Esophagus squamous epithelium (tissue), 4 donors: ENCODE measurements around the gene NEB.

ENCODE experiments used
- CTCF ChIP-seq, 6 experiments: fragments of 450-650 bp in 4 of 6; fragments of 200-600 bp in 2 of 6; sonication (generic) in 2 of 6; IDR thresholded peaks; one replicate each; pipeline ENCODE4 v1.5.1; 2016 to 2019; ENCODE audit warnings: antibody characterized with exemption in 6 of 6, mild to moderate bottlenecking in 4 of 6, moderate library complexity in 4 of 6
- POLR2A ChIP-seq, 4 donors: fragments of 450-650 bp; IDR thresholded peaks; one replicate each; pipeline ENCODE4 v1.6.1; 2017; ENCODE audit warnings: antibody characterized with exemption in 4 of 4, mild to moderate bottlenecking in 4 of 4, moderate library complexity in 3 of 4

- TF ChIP-seq CTCF (IDR thresholded peaks at IDR 0.05) (no peak), POLR2A (IDR thresholded peaks at IDR 0.05) (no peak)
Observed at GRCh38 chr2:151630372-151630771, 103.9 kb downstream of the NEB start.
